ENCODE data around the gene PLEKHO2.
"Not testable (repeated sequence)": the region's sequence is repeated elsewhere in the genome, so short reads cannot be mapped to it uniquely, and the experiment has no call there.

PLEKHO2 gene

DNA sequence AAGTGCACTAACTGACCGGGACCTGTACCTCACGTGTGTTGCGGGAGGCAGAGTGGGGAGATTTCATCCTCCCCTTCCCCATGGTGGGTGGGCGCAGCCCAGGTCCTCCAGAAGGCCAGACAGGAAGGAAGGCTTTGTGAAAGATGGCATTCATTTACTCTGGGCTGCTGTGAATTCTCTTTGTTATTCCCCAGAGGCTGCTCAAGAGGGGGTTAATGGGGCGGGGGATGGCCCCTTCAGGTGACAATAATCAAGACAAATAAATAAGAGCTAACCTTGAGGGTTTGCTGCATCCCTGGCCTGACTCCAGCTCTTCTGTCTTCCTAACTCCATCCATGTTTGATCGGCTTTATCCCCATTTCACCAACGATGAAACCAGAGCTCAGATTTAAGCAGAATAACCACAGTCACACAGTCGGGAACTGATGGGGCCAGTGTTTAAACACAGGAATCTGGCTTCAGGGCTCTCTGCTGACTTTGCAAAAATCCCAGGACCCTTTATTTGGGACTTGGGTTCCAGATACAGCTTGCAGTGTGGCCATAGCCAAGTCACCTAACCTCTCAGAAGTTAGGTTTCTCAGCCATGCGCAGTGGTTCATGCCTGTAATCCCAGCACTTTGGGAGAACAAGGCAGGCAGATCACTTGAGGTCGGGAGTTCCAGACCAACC lies 32.8 kb upstream of the PLEKHO2 start:
- H3K4me3 ChIP-seq (ENCODE audit: low read length): peak overlapping the region; percentile 42
- WGBS: 12% methylated on average over 10 of the region's 10 CpGs
- H3K27ac ChIP-seq (ENCODE audit: low read depth, low read length): peak overlapping the region; percentile 99
- H3K27me3 ChIP-seq (ENCODE audit: insufficient read depth, low read length): no peaks in the 10 kb centered on the region
- no peaks in the 10 kb centered on the region for H3K36me3 ChIP-seq (ENCODE audit: insufficient read depth, low read length)
- H3K4me1 ChIP-seq (ENCODE audit: insufficient read depth, low read length): peaks cover 57% of the 10 kb centered on the region
- no peaks in the 10 kb centered on the region for H3K9me3 ChIP-seq (ENCODE audit: insufficient read depth, low read depth, low read length)
- peak overlapping the region; percentile 88 for H3K9ac ChIP-seq (ENCODE audit: low read depth, low read length)

- Histone ChIP-seq H3K9ac (ENCODE audit: low read depth, low read length) (peak overlapping the region; percentile 79), H3K4me1 (ENCODE audit: insufficient read depth, low read length) (peaks cover 57% of the 10 kb centered on the region), H3K4me3 (ENCODE audit: low read length) (peak overlapping the region; percentile 38), H3K36me3 (ENCODE audit: insufficient read depth, low read length) (no peaks in the 10 kb centered on the region), H3K27me3 (ENCODE audit: insufficient read depth, low read length) (no peaks in the 10 kb centered on the region), H3K9me3 (ENCODE audit: insufficient read depth, low read depth, low read length) (no peaks in the 10 kb centered on the region), H3K27ac (ENCODE audit: low read depth, low read length) (peak overlapping the region; percentile 99)
- WGBS: 15% methylated on average over 14 of the region's 14 CpGs
Observed at GRCh38 chr15:64809649-64810496, 31.8 kb upstream of the PLEKHO2 start.

GRCh38 chr15:64810497-64811326 lies 31.0 kb upstream of the PLEKHO2 start:
- Histone ChIP-seq H3K36me3 (ENCODE audit: insufficient read depth, low read length) (peaks cover 4% of the 10 kb centered on the region; the same call in 1 of the 2 replicates), H3K4me3 (ENCODE audit: low read length) (peak overlapping the region; percentile 38), H3K9ac (ENCODE audit: low read depth, low read length) (peak overlapping the region; percentile 73), H3K9me3 (ENCODE audit: insufficient read depth, low read depth, low read length) (no peaks in the 10 kb centered on the region), H3K27me3 (ENCODE audit: insufficient read depth, low read length) (no peaks in the 10 kb centered on the region), H3K27ac (ENCODE audit: low read depth, low read length) (peak overlapping the region; percentile 99), H3K4me1 (ENCODE audit: insufficient read depth, low read length) (peaks cover 57% of the 10 kb centered on the region)
- WGBS: 6% methylated on average over 6 of the region's 6 CpGs

DNA sequence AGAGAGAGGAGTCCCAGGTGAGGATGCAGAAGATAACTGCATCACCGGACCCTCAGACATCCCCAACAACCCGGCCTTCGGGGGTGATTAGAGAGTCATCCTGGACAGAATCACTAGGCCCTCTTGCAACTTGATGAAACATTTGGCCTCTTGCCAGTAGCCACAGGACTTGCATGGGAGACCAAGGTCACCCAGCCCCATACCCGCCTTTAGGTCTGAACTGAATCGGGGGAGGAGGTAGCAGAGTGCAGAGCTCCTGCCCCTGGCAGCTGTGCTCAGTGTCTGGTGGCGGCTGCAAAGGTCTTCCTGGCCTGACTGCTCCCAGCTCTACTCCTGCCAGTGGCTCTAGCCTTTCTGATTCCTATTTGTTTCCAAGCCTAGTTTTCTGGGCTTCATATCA lies 28.6 kb upstream of the PLEKHO2 start:
- Histone ChIP-seq H3K27ac (ENCODE audit: low read depth, low read length) (peak overlapping the region; percentile 11; the same call in 1 of the 2 replicates), H3K27me3 (ENCODE audit: insufficient read depth, low read length) (no peaks in the 10 kb centered on the region), H3K9ac (ENCODE audit: low read depth, low read length) (no peak overlapping the region), H3K36me3 (ENCODE audit: insufficient read depth, low read length) (peaks cover 25% of the 10 kb centered on the region), H3K4me3 (ENCODE audit: low read length) (no peak overlapping the region), H3K9me3 (ENCODE audit: insufficient read depth, low read depth, low read length) (no peaks in the 10 kb centered on the region), H3K4me1 (ENCODE audit: insufficient read depth, low read length) (peaks cover 43% of the 10 kb centered on the region)
- 90% methylated on average over 6 of the region's 6 CpGs for WGBS

DNA sequence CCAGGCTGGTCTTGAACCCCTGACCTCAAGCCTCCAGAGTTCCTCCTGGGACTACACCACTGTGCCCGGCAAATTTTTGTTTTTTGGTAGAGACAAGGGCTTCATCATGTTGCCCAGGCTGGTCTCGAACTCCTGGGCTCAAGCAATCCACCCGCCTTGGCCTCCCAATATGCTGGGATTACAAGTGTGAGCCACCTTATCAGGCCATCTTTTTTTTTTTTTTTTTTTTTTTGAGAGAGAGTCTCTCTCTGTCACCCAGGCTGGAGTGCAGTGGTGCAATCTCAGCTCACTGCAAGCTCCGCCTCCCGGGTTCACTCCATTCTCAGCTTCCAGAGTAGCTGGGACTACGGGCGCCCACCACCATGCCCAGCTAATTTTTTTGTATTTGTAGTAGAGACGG lies 27.4 kb upstream of the PLEKHO2 start:
- not testable (repeated sequence) for H3K4me3 ChIP-seq (ENCODE audit: low read length); H3K9ac ChIP-seq (ENCODE audit: low read depth, low read length); H3K27me3 ChIP-seq (ENCODE audit: insufficient read depth, low read length); H3K9me3 ChIP-seq (ENCODE audit: insufficient read depth, low read depth, low read length); H3K27ac ChIP-seq (ENCODE audit: low read depth, low read length)
- Histone ChIP-seq H3K4me1 (ENCODE audit: insufficient read depth, low read length) (peaks cover 37% of the 10 kb centered on the region), H3K36me3 (ENCODE audit: insufficient read depth, low read length) (peaks cover 36% of the 10 kb centered on the region)
- 94% methylated on average over 8 of the region's 8 CpGs for WGBS

- H3K27me3 ChIP-seq (ENCODE audit: insufficient read depth, low read length); H3K9ac ChIP-seq (ENCODE audit: low read depth, low read length); H3K4me3 ChIP-seq (ENCODE audit: low read length); H3K9me3 ChIP-seq (ENCODE audit: insufficient read depth, low read depth, low read length): not testable (repeated sequence)
- 84% methylated on average over 4 of the region's 4 CpGs for WGBS
- Histone ChIP-seq H3K4me1 (ENCODE audit: insufficient read depth, low read length) (peaks cover 33% of the 10 kb centered on the region), H3K36me3 (ENCODE audit: insufficient read depth, low read length) (peaks cover 42% of the 10 kb centered on the region), H3K27ac (ENCODE audit: low read depth, low read length) (peak overlapping the region; percentile 21; the same call in 1 of the 2 replicates)
Observed at GRCh38 chr15:64814965-64815364, 26.8 kb upstream of the PLEKHO2 start.

DNA sequence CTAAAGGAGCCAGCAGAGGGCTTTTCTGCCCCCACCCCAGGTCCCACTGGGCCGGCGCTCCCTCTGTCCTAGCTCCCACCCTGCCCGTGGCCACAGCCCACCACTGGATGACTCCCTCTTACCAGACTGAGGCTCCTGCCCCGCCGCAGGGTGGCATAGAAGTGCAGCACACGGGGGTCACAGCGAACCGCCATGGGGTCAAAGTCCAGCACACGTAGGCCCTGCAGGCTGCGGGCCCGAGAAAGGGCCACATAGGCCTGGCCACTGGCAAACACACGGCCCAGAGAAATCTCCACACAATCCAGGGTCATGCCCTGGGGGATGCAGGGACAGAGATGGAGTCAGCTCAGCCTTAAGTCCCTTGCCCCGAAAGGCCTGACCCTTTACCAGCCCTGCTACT lies 25.3 kb upstream of the PLEKHO2 start:
- Histone ChIP-seq H3K36me3 (ENCODE audit: insufficient read depth, low read length) (peaks cover 54% of the 10 kb centered on the region), H3K4me1 (ENCODE audit: insufficient read depth, low read length) (peaks cover 19% of the 10 kb centered on the region), H3K27ac (ENCODE audit: low read depth, low read length) (no peak overlapping the region), H3K9ac (ENCODE audit: low read depth, low read length) (no peak overlapping the region), H3K4me3 (ENCODE audit: low read length) (no peak overlapping the region), H3K9me3 (ENCODE audit: insufficient read depth, low read depth, low read length) (no peaks in the 10 kb centered on the region), H3K27me3 (ENCODE audit: insufficient read depth, low read length) (no peaks in the 10 kb centered on the region)
- 93% methylated on average over 13 of the region's 13 CpGs for WGBS

GRCh38 chr15:64824929-64825430 lies 16.7 kb upstream of the PLEKHO2 start:
- peaks cover 8% of the 10 kb centered on the region for H3K4me1 ChIP-seq (ENCODE audit: insufficient read depth, low read length)

DNA sequence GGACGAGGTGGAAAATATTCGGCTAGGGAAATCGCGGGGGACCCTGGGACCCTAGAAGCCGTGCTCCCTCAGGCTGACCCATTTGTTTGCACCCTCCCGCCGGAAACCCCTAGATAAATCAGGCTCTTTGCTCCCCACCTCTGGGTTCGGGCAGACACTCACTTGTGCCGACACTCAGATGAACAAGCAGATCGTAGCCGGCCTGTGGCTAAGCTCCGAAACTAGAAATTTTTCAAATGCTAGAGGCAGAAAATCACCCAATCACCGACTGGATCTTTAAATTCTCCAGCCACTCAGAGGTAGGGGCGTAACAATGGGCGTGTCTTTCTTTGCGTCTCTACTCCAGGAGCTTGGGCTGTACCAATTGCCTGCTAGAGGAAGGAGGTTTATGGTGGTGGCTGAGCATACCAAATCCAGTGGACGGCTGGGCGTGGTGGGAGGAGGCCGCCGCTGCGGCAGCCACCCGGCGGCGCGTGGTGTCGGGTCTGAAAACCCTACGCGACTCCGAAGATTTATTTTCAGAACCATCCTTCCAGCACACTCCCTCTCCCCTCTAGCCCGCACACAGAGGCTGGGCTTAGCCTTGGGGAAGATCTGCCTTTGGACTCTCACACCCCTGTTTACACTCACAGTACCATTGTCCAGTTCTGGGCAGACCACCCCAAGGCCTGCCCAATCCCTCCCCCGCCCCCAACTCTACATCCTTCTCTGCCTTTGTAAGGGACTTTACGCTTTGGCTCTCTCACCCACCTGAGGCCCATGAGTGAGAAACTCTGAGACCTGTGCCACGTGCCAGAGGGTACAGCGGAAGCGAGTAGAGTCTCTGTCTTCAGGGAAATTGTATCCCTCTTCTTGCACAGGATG lies 16.1 kb upstream of the PLEKHO2 start, which contains the start of gene PIF1:
TSS of gene PIF1 (minus strand) at position 217 of the 864 bp plus-strand sequence. CDS start 1,312 bp downstream, outside the sequence.
- H3K4me3 ChIP-seq (ENCODE audit: low read length): peak within 1 kb of the TSS; percentile 82
- H3K9ac ChIP-seq (ENCODE audit: low read depth, low read length): peak within 1 kb of the TSS; percentile 85
- peaks cover 8% of the 10 kb centered on the region for H3K4me1 ChIP-seq (ENCODE audit: insufficient read depth, low read length)
- no peaks in the 10 kb centered on the region for H3K9me3 ChIP-seq (ENCODE audit: insufficient read depth, low read depth, low read length)
- peaks cover 26% of the 10 kb centered on the region for H3K36me3 ChIP-seq (ENCODE audit: insufficient read depth, low read length)
- WGBS: 2% methylated on average over 35 of the region's 35 CpGs
- H3K27me3 ChIP-seq (ENCODE audit: insufficient read depth, low read length): peaks cover 4% of the 10 kb centered on the region; the same call in 1 of the 2 replicates
- peak within 1 kb of the TSS; percentile 82 for H3K27ac ChIP-seq (ENCODE audit: low read depth, low read length)

More at GRCh38 chr15:64824929-64825430, 16.7 kb upstream of the PLEKHO2 start:
- Histone ChIP-seq H3K27ac (ENCODE audit: low read depth, low read length) (peak overlapping the region; percentile 82; the same call in 1 of the 2 replicates), H3K27me3 (ENCODE audit: insufficient read depth, low read length) (peaks cover 4% of the 10 kb centered on the region; the same call in 1 of the 2 replicates), H3K9ac (ENCODE audit: low read depth, low read length) (peak overlapping the region; percentile 85), H3K36me3 (ENCODE audit: insufficient read depth, low read length) (peaks cover 30% of the 10 kb centered on the region), H3K9me3 (ENCODE audit: insufficient read depth, low read depth, low read length) (no peaks in the 10 kb centered on the region), H3K4me3 (ENCODE audit: low read length) (peak overlapping the region; percentile 82)
- 3% methylated on average over 17 of the region's 17 CpGs for WGBS

- no peak overlapping the region for H3K27ac ChIP-seq (ENCODE audit: low read depth, low read length)
Observed at GRCh38 chr15:64828985-64829384, 12.7 kb upstream of the PLEKHO2 start.

More at GRCh38 chr15:64828985-64829384, 12.7 kb upstream of the PLEKHO2 start:
- H3K36me3 ChIP-seq (ENCODE audit: insufficient read depth, low read length): no peaks in the 10 kb centered on the region; the same call in 1 of the 2 replicates
- H3K9me3 ChIP-seq (ENCODE audit: insufficient read depth, low read depth, low read length): no peaks in the 10 kb centered on the region
- 99% methylated on average over 5 of the region's 5 CpGs for WGBS
- H3K4me1 ChIP-seq (ENCODE audit: insufficient read depth, low read length): peaks cover 4% of the 10 kb centered on the region
- no peak overlapping the region for H3K4me3 ChIP-seq (ENCODE audit: low read length)
- no peak overlapping the region for H3K9ac ChIP-seq (ENCODE audit: low read depth, low read length)
- H3K27me3 ChIP-seq (ENCODE audit: insufficient read depth, low read length): peaks cover 4% of the 10 kb centered on the region; the same call in 1 of the 2 replicates

All from HUES64 (cell line).